Activated naive CD8-positive, alpha-beta T cell (primary cell): Measurements from ENCODE around the gene TFG.
A peak's percentile ranks its signal among the peaks of the same experiment; 100 is the strongest.

Source experiments
- H3K27ac Mint-ChIP-seq: one replicate; pipeline ENCODE4 v1.8.0; 2021; ENCODE audit warnings: mixed read lengths
- H3K27me3 Mint-ChIP-seq: one replicate; pipeline ENCODE4 v1.8.0; 2021; ENCODE audit warnings: mixed read lengths
- H3K36me3 Mint-ChIP-seq: one replicate; pipeline ENCODE4 v1.8.0; 2021; ENCODE audit warnings: mixed read lengths
- H3K4me1 Mint-ChIP-seq: one replicate; pipeline ENCODE4 v1.8.0; 2021; ENCODE audit warnings: low read depth, mixed read lengths
- H3K4me3 Mint-ChIP-seq: one replicate; pipeline ENCODE4 v1.8.0; 2021; ENCODE audit warnings: mild to moderate bottlenecking, mixed read lengths
- H3K9me3 Mint-ChIP-seq: one replicate; pipeline ENCODE4 v1.8.0; 2021; ENCODE audit warnings: low read depth, mixed read lengths

The TFG gene

GRCh38 chr3:100697723-100698285 lies 11.5 kb upstream of the TFG start:
- Mint-ChIP-seq H3K4me3 (no peak overlapping the region), H3K36me3 (no peaks in the 10 kb centered on the region), H3K9me3 (no peaks in the 10 kb centered on the region), H3K4me1 (no peaks in the 10 kb centered on the region), H3K27me3 (peaks cover 24% of the 10 kb centered on the region), H3K27ac (no peak overlapping the region)

GRCh38 chr3:100698736-100699135 lies 10.6 kb upstream of the TFG start:
- H3K9me3 Mint-ChIP-seq: no peaks in the 10 kb centered on the region
- H3K36me3 Mint-ChIP-seq: no peaks in the 10 kb centered on the region
- no peak overlapping the region for H3K4me3 Mint-ChIP-seq
- H3K27me3 Mint-ChIP-seq: peaks cover 23% of the 10 kb centered on the region
- no peaks in the 10 kb centered on the region for H3K4me1 Mint-ChIP-seq
- no peak overlapping the region for H3K27ac Mint-ChIP-seq

GRCh38 chr3:100700708-100701107 lies 8.6 kb upstream of the TFG start:
- no peaks in the 10 kb centered on the region for H3K9me3 Mint-ChIP-seq
- peaks cover 3% of the 10 kb centered on the region for H3K36me3 Mint-ChIP-seq
- no peak overlapping the region for H3K4me3 Mint-ChIP-seq
- H3K27ac Mint-ChIP-seq: no peak overlapping the region
- H3K27me3 Mint-ChIP-seq: peaks cover 23% of the 10 kb centered on the region
- no peaks in the 10 kb centered on the region for H3K4me1 Mint-ChIP-seq

DNA sequence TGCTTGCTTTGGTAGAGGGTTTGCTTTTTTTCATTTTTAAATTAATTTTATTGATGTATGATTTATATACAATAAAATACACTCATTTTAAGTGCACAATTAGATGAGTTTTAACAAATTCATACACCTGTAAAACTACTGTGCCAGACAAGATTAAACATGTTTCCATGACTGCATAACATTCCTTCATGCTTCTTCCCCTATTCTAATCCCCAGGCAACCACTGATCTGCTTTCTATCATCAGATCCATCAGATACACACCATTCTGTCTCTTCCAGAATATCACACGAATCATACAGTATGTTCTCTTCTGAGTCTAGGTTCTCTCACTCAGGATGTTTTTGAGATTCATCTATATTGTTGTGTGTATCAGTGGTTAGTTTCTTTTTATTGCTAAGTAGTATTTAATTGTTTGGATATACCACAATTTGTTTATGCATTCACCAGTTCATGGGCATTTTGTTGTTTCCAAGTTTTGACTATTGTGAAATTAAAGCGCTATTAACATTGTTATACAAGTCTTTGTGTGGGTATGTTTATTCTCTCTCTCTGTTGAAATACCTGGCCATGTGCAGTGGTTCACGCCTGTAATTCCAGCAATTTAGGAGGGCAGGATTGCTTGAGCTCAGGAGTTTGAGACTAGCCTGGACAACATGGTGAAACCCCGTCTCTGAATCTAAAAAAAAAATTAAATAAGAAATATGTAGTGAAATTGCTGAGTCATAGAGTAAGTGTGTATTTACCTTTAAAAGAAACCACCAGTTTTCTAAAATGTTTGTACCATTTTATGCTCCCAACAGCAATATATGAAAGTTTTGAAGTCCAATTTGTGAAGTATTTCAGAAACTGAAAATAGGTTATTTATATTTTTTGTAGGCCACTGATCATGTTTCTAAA lies 7.0 kb upstream of the TFG start:
- no peaks in the 10 kb centered on the region for H3K9me3 Mint-ChIP-seq
- peaks cover 24% of the 10 kb centered on the region for H3K27me3 Mint-ChIP-seq
- no peak overlapping the region for H3K4me3 Mint-ChIP-seq
- no peak overlapping the region for H3K27ac Mint-ChIP-seq
- H3K36me3 Mint-ChIP-seq: peaks cover 6% of the 10 kb centered on the region
- no peaks in the 10 kb centered on the region for H3K4me1 Mint-ChIP-seq

DNA sequence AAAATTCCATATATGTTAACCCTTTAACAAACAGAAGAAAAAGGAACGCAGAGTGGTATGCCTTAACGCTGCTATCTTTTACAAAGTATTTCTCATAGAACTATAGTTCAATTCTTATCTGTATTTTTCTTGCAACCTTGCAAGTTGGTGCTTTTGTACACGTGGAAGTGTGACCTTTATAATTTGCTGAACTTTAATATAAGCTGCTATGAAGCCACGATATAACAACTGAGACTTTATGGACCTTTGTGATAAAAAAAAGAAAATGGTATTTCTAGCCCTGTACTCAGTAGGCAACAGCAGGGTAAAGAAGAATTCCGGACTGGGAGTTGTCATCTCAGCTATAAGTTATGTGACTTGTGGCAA lies 6.3 kb upstream of the TFG start:
- Mint-ChIP-seq H3K9me3 (no peaks in the 10 kb centered on the region), H3K36me3 (peaks cover 6% of the 10 kb centered on the region), H3K27me3 (peaks cover 23% of the 10 kb centered on the region), H3K4me1 (no peaks in the 10 kb centered on the region), H3K4me3 (no peak overlapping the region), H3K27ac (no peak overlapping the region)

DNA sequence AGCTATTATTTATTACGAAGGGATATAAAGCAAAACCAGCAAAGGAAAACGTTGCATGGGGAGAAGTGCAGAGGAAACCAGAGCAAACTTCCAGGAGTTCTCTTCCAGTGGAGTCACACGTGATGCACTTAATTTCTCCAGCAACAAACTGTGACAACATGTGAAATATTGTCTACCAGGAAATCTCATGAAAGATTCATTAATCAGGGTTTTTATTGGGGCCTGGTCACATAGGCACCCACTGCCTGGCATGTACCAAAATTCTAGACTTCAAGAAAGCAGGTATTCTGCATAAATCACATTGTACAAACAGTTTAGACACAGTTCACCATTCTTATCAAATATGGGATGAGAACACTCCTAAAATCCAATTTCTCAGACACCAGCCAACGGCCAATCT lies 5.4 kb upstream of the TFG start:
- Mint-ChIP-seq H3K27me3 (peaks cover 20% of the 10 kb centered on the region), H3K4me3 (no peak overlapping the region), H3K4me1 (peaks cover 5% of the 10 kb centered on the region), H3K9me3 (no peaks in the 10 kb centered on the region), H3K36me3 (peaks cover 6% of the 10 kb centered on the region), H3K27ac (no peak overlapping the region)

DNA sequence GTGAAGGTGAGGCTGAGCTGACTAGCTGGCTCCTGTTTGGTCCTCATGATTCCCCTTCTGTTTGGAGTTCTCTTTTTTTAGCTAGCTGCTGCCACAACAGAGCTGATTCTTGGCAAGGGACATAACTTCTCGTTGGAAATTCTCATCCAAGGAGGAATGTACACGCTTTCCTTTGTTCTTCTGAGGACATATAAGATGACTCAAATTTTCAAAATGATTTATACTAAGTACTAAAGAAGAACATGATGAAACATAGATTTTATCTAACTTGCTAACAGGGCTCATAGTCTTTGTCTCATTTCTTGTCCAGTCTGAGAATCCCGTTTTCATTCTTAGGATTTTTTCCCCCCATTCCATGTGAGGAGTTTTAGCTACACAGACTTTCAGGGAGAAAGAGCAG lies 2.9 kb upstream of the TFG start:
- Mint-ChIP-seq H3K4me1 (peaks cover 18% of the 10 kb centered on the region), H3K27ac (no peak overlapping the region), H3K36me3 (peaks cover 8% of the 10 kb centered on the region), H3K27me3 (peaks cover 12% of the 10 kb centered on the region), H3K9me3 (no peaks in the 10 kb centered on the region), H3K4me3 (no peak overlapping the region)

DNA sequence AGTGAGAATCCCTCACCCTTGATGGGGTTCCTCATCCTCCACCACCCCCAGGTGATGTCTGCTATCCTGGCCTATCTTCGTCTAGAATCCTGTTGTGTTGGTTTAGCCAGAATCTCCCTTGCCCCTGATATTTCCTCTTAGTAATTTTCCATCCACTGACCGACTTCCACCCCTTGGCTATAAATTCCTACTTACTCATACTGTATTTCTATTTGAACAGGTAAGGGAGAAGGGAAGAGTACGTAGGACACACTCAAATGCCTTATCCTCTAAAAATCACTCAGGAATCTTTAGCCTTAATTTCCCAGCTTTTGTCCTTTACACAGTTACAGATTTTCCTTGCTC lies 678 bp upstream of the TFG start:
- Mint-ChIP-seq H3K4me3 (peak overlapping the region; percentile 88), H3K9me3 (no peaks in the 10 kb centered on the region), H3K4me1 (peaks cover 39% of the 10 kb centered on the region), H3K27ac (peak overlapping the region; percentile 90), H3K36me3 (peaks cover 12% of the 10 kb centered on the region), H3K27me3 (peaks cover 7% of the 10 kb centered on the region)

DNA sequence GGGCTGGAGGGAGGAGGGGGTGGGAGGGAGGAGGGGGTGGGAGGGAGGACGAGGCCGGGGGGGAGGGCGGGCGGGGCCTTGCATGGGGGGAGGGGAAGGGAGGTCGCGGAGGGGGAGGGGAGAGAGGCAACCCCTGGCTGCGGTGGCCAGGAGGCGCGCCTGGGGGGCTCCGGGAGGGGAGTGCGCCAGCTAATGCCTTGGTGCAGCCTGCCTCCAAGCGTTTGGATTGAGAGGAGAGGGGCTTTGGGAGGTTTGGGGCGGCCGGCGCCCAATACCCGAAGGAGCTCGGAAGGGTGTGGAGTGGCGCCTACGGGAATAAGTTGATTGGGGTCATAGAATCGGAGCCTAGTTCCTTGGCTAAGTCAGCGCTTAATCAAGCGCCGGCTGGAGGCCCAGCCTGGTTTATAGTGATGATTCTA lies 557 bp downstream of the TFG start:
- Mint-ChIP-seq H3K4me3 (peak overlapping the region; percentile 81), H3K36me3 (peaks cover 13% of the 10 kb centered on the region), H3K9me3 (no peaks in the 10 kb centered on the region), H3K27me3 (peaks cover 6% of the 10 kb centered on the region), H3K4me1 (peaks cover 43% of the 10 kb centered on the region), H3K27ac (peak overlapping the region; percentile 52)

- Mint-ChIP-seq H3K4me3 (peak overlapping the region; percentile 81), H3K36me3 (peaks cover 18% of the 10 kb centered on the region), H3K27ac (peak overlapping the region; percentile 52), H3K27me3 (peaks cover 6% of the 10 kb centered on the region), H3K9me3 (no peaks in the 10 kb centered on the region), H3K4me1 (peaks cover 49% of the 10 kb centered on the region)
Observed at GRCh38 chr3:100710261-100710968, 1.1 kb downstream of the TFG start.

GRCh38 chr3:100715176-100715575 lies 5.9 kb downstream of the TFG start:
- Mint-ChIP-seq H3K36me3 (peaks cover 21% of the 10 kb centered on the region), H3K9me3 (no peaks in the 10 kb centered on the region), H3K4me3 (peak overlapping the region; percentile 9), H3K27me3 (no peaks in the 10 kb centered on the region), H3K27ac (no peak overlapping the region), H3K4me1 (peaks cover 73% of the 10 kb centered on the region)

GRCh38 chr3:100717063-100717462 lies 7.8 kb downstream of the TFG start:
- Mint-ChIP-seq H3K9me3 (no peaks in the 10 kb centered on the region), H3K27me3 (no peaks in the 10 kb centered on the region), H3K4me1 (peaks cover 55% of the 10 kb centered on the region), H3K36me3 (peaks cover 19% of the 10 kb centered on the region), H3K27ac (no peak overlapping the region), H3K4me3 (peak overlapping the region; percentile 6)

DNA sequence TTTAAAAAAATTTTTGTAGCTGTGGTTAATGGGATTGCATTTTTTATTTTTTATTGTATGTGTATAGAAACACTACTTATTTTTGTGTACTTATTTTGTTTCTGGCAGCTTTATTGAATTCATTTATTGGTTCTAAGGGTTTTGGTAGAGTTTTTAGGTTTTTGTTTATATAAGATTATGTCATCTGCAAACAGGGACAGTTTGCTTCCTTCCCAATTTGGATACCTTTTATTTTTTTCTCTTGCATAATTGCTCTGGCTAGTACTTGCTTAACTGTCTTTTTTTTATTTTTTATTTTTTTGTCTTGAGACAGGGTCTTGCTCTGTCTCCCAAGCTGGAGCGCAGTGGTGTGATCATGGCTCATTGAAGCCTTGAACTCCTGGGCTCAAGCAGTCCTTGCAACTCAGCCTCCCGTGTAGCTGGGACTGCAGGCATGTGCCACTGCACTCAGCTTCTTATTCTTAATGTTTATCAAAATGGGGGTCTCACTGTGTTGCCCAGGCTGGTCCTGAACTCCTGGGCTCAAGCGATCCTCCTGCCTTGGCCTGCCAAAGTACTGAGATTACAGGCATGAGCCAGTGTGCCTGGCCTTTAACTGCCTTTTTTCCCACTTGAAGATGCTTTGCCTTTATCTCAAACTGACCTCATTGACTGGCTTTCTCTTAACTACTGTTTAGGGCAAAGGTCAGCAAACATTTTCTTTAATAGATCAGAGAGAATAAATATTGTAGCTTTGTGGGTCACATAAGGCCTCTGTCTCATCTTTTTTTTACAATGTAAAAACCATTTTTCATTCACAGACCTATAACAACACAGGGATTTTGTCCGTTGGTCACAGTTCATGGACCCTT lies 8.6 kb downstream of the TFG start:
- H3K4me3 Mint-ChIP-seq: no peak overlapping the region
- H3K9me3 Mint-ChIP-seq: no peaks in the 10 kb centered on the region
- H3K27me3 Mint-ChIP-seq: no peaks in the 10 kb centered on the region
- peaks cover 47% of the 10 kb centered on the region for H3K4me1 Mint-ChIP-seq
- H3K27ac Mint-ChIP-seq: no peak overlapping the region
- H3K36me3 Mint-ChIP-seq: peaks cover 23% of the 10 kb centered on the region

- Mint-ChIP-seq H3K27ac (peak overlapping the region; percentile 13), H3K9me3 (no peaks in the 10 kb centered on the region), H3K27me3 (no peaks in the 10 kb centered on the region), H3K4me3 (no peak overlapping the region), H3K36me3 (peaks cover 21% of the 10 kb centered on the region), H3K4me1 (peaks cover 38% of the 10 kb centered on the region)
Observed at GRCh38 chr3:100719136-100719535, 9.8 kb downstream of the TFG start.

GRCh38 chr3:100720426-100720825 lies 11.1 kb downstream of the TFG start:
- Mint-ChIP-seq H3K36me3 (peaks cover 16% of the 10 kb centered on the region), H3K9me3 (no peaks in the 10 kb centered on the region), H3K4me1 (peaks cover 31% of the 10 kb centered on the region), H3K4me3 (no peak overlapping the region), H3K27me3 (no peaks in the 10 kb centered on the region), H3K27ac (no peak overlapping the region)
